Lung (tissue), 12 donors: ENCODE data around the gene STAB1. TPM values are rescaled to one million over a fixed set of nuclear protein-coding genes. Genes with fewer than 3 reads are reported as not detected.

Experiments used
- ATAC-seq: fragments of 200-7000 bp; cut with Tn5 transposase; one replicate; pipeline ENCODE4 v1.9.1; 2020; ENCODE audit warnings: moderate number of reproducible peaks; ENCODE audit not compliant: insufficient read depth, low FRiP score
- DNase-seq, 3 donors: peaks; one replicate each; pipeline ENCODE4 v3.0.0-alpha.2; 2013 to 2017
- H3K27ac ChIP-seq, 2 donors: one replicate each; pipeline ENCODE4 v1.5.1; 2013; ENCODE audit warnings: mild to moderate bottlenecking in 2 of 2, moderate library complexity in 2 of 2, control low read depth in 1 of 2, inconsistent platforms in 1 of 2, low read depth in 1 of 2, low read length in 1 of 2
- H3K27me3 ChIP-seq, 3 donors: one replicate each; pipeline ENCODE4 v1.5.1; 2013; ENCODE audit warnings: low read length in 2 of 3; ENCODE audit not compliant: control insufficient read depth in 3 of 3, insufficient read depth in 3 of 3
- H3K36me3 ChIP-seq, 4 donors: one replicate each; pipeline ENCODE4 v1.5.1; 2013; ENCODE audit warnings: low read length in 4 of 4, mild to moderate bottlenecking in 1 of 4, moderate library complexity in 1 of 4; ENCODE audit not compliant: control insufficient read depth in 4 of 4, insufficient read depth in 4 of 4
- H3K4me1 ChIP-seq, 5 donors: one replicate each; pipeline ENCODE4 v1.5.1; 2013; ENCODE audit warnings: low read length in 5 of 5, mild to moderate bottlenecking in 2 of 5, moderate library complexity in 1 of 5; ENCODE audit not compliant: control insufficient read depth in 5 of 5, insufficient read depth in 5 of 5
- H3K4me3 ChIP-seq: one replicate; pipeline ENCODE4 v1.5.1; 2013; ENCODE audit warnings: mild to moderate bottlenecking, control low read depth, moderate library complexity
- H3K9ac ChIP-seq, 2 donors: one replicate each; pipeline ENCODE4 v1.5.1; 2013; ENCODE audit warnings: low read length in 2 of 2, control low read depth in 1 of 2; ENCODE audit not compliant: insufficient read depth in 1 of 2
- H3K9me3 ChIP-seq, 4 donors: one replicate each; pipeline ENCODE4 v1.5.1; 2013; ENCODE audit warnings: low read length in 3 of 4, mild to moderate bottlenecking in 1 of 4, moderate library complexity in 1 of 4; ENCODE audit not compliant: control insufficient read depth in 4 of 4, insufficient read depth in 3 of 4
- WGBS, 2 donors: extraction: QIAGEN DNeasy Blood & Tissue Kit; methylation state at CpG; one replicate each; pipeline ENCODE4 v1.1.7; 2013; 5-methylcytosine and 5-hydroxymethylcytosine counted together
- polyA plus RNA-seq, 2 donors: library from polyadenylated mRNA; stranded (reverse); fragments of 200-250 nt; gene quantifications; one replicate each; pipeline ENCODE4 v1.2.1, GENCODE V29; 2013
- total RNA-seq, 2 donors: library from RNA; depleted of rRNA in 1 of 2; stranded (reverse); fragments of >200 nt in 1 of 2; gene quantifications; one replicate each; pipeline ENCODE4 v1.2.1, GENCODE V29; 2014 to 2021
- TF ChIP-seq, protein P1 (sequence below): IDR thresholded peaks from 2 replicates; pipeline ENCODE4 v1.5.1; 2012; ENCODE audit warnings: mild to moderate bottlenecking; ENCODE audit errors: control extremely low read depth, extremely low read depth
- donor health status: control.
- donor health status: control.
- donor health status: Bipolar disorder and iron deficiency.
- donor health status: healthy.
- donor health status: DM: yes; HTN: yes; CAD: no.

Gene STAB1
- total and polyA plus RNA-seq, 4 donors: 53.1 to 220 (median 193) TPM

DNA sequence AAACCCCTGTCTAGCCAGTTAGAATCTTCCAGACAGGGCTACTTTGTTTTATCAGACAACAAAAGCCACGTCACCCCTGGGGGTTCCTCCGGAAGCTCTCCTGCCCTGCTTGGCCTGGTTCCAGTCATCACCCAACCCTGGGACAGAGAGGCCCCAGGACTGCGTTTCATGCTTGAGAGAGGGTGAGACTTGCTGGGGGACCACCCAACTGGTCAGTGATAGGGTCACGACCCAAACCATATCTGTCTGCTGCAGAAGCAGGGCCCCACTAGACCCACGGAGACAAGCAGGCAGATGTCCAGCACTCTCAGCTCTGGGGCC, 37.3 kb downstream of the STAB1 start:
- TF ChIP-seq, protein P1, sequence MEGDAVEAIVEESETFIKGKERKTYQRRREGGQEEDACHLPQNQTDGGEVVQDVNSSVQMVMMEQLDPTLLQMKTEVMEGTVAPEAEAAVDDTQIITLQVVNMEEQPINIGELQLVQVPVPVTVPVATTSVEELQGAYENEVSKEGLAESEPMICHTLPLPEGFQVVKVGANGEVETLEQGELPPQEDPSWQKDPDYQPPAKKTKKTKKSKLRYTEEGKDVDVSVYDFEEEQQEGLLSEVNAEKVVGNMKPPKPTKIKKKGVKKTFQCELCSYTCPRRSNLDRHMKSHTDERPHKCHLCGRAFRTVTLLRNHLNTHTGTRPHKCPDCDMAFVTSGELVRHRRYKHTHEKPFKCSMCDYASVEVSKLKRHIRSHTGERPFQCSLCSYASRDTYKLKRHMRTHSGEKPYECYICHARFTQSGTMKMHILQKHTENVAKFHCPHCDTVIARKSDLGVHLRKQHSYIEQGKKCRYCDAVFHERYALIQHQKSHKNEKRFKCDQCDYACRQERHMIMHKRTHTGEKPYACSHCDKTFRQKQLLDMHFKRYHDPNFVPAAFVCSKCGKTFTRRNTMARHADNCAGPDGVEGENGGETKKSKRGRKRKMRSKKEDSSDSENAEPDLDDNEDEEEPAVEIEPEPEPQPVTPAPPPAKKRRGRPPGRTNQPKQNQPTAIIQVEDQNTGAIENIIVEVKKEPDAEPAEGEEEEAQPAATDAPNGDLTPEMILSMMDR: no peak
- Histone ChIP-seq H3K9me3 (no peaks in the 10 kb centered on the region), H3K4me1 (peaks cover 15 to 79% (median 29%) of the 10 kb centered on the region in 5 donors), H3K27ac (peak overlapping the region in 1 of 2 donors; percentile 15), H3K4me3 (peak overlapping the region; percentile 57), H3K9ac (peak overlapping the region in 1 of 2 donors; percentile 24), H3K27me3 (no peaks in the 10 kb centered on the region), H3K36me3 (peaks cover 0 to 10% (median 4%) of the 10 kb centered on the region in 4 donors)
- ATAC-seq (no peak), DNase-seq (peak; percentile 43 to 63 (median 51))
- WGBS, 2 donors: 27 to 35% methylated on average over 5 of the region's 5 CpGs

DNA sequence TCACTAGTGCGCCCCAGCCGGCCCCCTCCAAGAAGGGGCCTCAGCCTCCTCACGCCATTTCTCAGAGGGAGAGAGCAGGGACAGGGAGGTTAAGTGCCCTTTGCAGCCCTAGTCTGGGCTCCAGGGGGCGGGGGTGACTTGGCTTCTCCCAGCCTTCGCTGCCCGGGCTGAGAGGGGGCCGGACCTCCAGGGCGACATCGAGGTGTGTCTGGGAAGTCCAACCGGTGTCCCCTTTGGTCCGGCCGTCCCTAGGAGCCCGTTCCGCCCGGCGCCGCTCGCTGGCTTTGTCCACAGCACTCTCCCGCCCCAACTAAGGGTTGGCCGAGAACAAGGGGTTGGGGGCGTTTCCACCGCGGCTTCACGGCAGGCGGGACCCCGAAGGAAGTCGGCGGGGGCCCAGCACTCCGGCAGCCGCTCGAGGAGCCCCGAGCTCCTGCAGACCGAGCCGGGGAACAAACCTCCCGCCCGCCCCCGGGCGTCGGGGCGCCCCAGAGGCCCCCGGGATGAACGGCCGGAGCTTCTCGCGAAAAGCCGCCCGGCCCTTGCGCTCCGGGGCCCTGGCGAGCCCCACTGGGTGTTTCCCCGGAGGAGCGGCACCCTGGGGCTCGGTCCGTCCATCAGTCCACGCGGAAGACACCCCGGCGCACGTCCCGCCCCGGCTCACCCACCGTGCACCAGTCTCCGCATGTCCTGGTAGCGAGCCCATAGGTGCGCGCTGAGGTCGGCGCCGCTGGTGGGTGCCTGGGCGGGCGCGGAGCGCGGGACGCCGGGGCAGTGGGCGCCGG, 37.9 kb downstream of the STAB1 start:
- no peak for ATAC-seq
- WGBS, 2 donors: 2% methylated on average over 66 to 78 of the region's 78 CpGs
- Histone ChIP-seq H3K36me3 (peaks cover 0 to 5% (median 2%) of the 10 kb centered on the region in 4 donors), H3K27me3 (no peaks in the 10 kb centered on the region), H3K4me1 (peaks cover 19 to 79% (median 30%) of the 10 kb centered on the region in 5 donors), H3K9me3 (no peaks in the 10 kb centered on the region), H3K9ac (peak overlapping the region in 1 of 2 donors; percentile 24), H3K4me3 (peak overlapping the region; percentile 57), H3K27ac (peak overlapping the region; percentile 30 to 35)
- TF ChIP-seq, protein P1: no peak
- peak; percentile 47 to 58 (median 55) for DNase-seq

DNA sequence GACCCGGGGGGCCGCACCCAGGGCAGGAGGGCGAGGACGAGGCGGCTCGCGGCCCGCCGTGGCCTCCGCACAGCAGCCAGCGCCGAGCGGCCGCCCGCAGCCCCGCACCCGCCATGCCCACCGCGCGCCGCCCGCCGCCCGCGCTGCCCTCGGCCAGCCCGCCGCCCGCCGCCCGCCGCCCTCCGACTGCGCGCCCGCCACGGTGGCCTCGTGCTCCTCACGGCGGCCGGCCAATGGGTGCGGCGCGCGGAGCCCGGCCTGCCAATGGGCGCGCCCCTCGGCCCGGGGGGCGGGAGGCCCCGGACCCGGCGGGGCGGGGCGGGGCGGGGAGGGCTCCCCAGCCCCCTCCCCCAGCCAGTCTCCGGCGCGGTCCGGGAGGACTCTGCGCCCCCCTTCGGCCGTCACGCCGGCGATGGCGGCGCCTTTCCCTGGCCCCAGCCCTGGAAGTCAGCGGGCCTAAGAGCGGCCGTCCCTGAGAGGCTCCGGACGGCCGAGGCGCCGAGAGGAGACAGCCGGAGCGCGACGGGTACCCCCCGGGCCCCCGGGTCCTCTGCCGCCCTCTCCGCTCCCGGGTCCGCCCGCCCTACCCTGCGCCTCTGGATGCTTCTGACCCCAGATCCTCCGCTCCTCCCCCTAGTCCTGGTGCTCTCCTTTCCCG, 38.6 kb downstream of the STAB1 start, which contains the start of gene NT5DC2:
Gene NT5DC2, minus strand, starts transcription at position 235 of the 658 bp plus-strand sequence. Its CDS starts 120 bp downstream, at position 115.
- Histone ChIP-seq H3K27me3 (no peaks in the 10 kb centered on the region), H3K9ac (peak within 1 kb of the TSS in 1 of 2 donors; percentile 57), H3K27ac (peak within 1 kb of the TSS; percentile 37 to 54), H3K4me1 (peaks cover 23 to 76% (median 29%) of the 10 kb centered on the region in 5 donors), H3K9me3 (no peaks in the 10 kb centered on the region), H3K4me3 (peak within 1 kb of the TSS; percentile 57), H3K36me3 (peaks cover 0 to 2% (median 0%) of the 10 kb centered on the region in 4 donors)
- WGBS, 2 donors: 2 to 8% methylated on average over 11 to 91 of the region's 91 CpGs
- TF ChIP-seq, protein P1: no peak
- peak; percentile 22 for ATAC-seq
- DNase-seq: peak; percentile 84 to 90 (median 87)
